HG02610 (cell line): ENCODE measurements around the gene SLC30A4.
A peak's percentile ranks its signal among the peaks of the same experiment; 100 is the strongest.

Source experiments
- ATAC-seq: cut with Tn5 transposase; IDR thresholded peaks from one replicate; pipeline ENCODE4 v1.9.1; 2021; ENCODE audit warnings: mild to moderate bottlenecking, moderate library complexity; ENCODE audit not compliant: unreplicated experiment

The SLC30A4 gene

GRCh38 chr15:45454814-45455213 is 67.7 kb downstream of the SLC30A4 start:
- ATAC-seq, result peak; percentile 69

- no peak for ATAC-seq
Observed at GRCh38 chr15:45451265-45451664, 71.3 kb downstream of the SLC30A4 start.

GRCh38 chr15:45449916-45450867 is 72.4 kb downstream of the SLC30A4 start:
- no peak for ATAC-seq

- no peak for ATAC-seq
Observed at GRCh38 chr15:45449395-45449794, 73.2 kb downstream of the SLC30A4 start.

- no peak for ATAC-seq
Observed at GRCh38 chr15:45448066-45448915, 74.3 kb downstream of the SLC30A4 start.

- no peak for ATAC-seq
Observed at GRCh38 chr15:45443645-45444044, 78.9 kb downstream of the SLC30A4 start.

GRCh38 chr15:45442507-45443135 is 79.9 kb downstream of the SLC30A4 start:
- no peak for ATAC-seq

- ATAC-seq, result no peak
Observed at GRCh38 chr15:45441686-45442085, 80.9 kb downstream of the SLC30A4 start.

GRCh38 chr15:45441036-45441435 is 81.5 kb downstream of the SLC30A4 start:
- no peak for ATAC-seq

GRCh38 chr15:45439521-45440260 is 82.9 kb downstream of the SLC30A4 start:
- ATAC-seq, result no peak

- no peak for ATAC-seq
Observed at GRCh38 chr15:45435124-45435903, 87.2 kb downstream of the SLC30A4 start.

GRCh38 chr15:45434078-45434567 is 88.4 kb downstream of the SLC30A4 start:
- no peak for ATAC-seq

- no peak for ATAC-seq
Observed at GRCh38 chr15:45431511-45431910, 91.0 kb downstream of the SLC30A4 start.

- peak; percentile 77 for ATAC-seq
Observed at GRCh38 chr15:45429941-45430792, 92.4 kb downstream of the SLC30A4 start.
